ES-I3 (cell line): ENCODE measurements around the gene SEMA6D.

Experiments used
- H3K36me3 ChIP-seq: 2 replicates; pipeline ENCODE4 v1.6.1; 2013; ENCODE audit warnings: mild to moderate bottlenecking, low read length, control low read depth, moderate library complexity; ENCODE audit not compliant: insufficient read depth
- H3K4me1 ChIP-seq: 2 replicates; pipeline ENCODE4 v1.6.1; 2013; ENCODE audit warnings: mild to moderate bottlenecking, control low read depth, low read length; ENCODE audit not compliant: insufficient read depth
- H3K9ac ChIP-seq: 2 replicates; pipeline ENCODE4 v1.6.1; 2013; ENCODE audit warnings: low read depth, mild to moderate bottlenecking, low read length, moderate library complexity
- H3K9me3 ChIP-seq: 2 replicates; pipeline ENCODE4 v1.6.1; 2013; ENCODE audit warnings: mild to moderate bottlenecking, low read length, moderate library complexity; ENCODE audit not compliant: control insufficient read depth, insufficient read depth

The SEMA6D gene

DNA sequence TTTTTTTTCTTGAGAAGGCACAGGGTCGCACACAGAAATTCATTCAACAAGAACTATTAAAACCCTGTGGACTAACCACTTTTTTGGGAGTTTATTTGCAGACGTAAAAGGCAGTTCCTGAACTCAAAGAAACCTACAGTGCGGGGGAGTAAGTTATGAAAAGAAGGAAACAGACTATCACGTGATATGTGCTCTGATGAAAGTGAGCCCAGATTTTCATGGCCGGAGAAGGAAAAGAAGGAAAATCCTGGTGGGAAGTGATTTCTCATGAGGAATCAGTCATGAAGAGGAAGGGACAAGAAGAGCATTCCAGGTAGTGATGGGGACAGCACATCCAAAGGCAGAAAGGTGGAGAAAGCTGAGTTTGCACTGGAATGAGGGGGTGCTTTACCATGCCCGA, 26.1 kb downstream of the SEMA6D start:
- Histone ChIP-seq H3K36me3 (no peaks in the 10 kb centered on the region), H3K9ac (no peak overlapping the region), H3K4me1 (peaks cover 6% of the 10 kb centered on the region), H3K9me3 (no peaks in the 10 kb centered on the region)

DNA sequence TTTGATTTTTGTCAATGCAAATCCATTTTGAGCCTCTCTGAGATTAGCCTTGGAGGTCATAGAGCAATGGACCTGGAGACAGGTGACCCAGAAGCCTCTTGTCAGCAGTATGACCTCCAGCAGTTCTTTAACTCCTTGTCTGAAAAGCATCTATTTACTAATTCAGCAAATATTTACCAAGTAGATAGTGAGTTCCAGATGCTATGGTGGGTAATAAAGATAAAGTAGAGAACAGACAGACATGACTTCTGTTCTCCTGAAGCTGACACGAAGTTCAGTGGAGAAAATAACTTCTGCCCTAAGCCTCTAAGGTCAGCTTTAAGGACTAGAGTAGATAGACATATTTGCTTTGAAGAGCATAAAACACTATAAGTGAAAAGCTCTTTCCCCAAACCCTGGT, 26.6 kb downstream of the SEMA6D start:
- Histone ChIP-seq H3K4me1 (peaks cover 6% of the 10 kb centered on the region), H3K9me3 (no peaks in the 10 kb centered on the region), H3K36me3 (no peaks in the 10 kb centered on the region), H3K9ac (no peak overlapping the region)

DNA sequence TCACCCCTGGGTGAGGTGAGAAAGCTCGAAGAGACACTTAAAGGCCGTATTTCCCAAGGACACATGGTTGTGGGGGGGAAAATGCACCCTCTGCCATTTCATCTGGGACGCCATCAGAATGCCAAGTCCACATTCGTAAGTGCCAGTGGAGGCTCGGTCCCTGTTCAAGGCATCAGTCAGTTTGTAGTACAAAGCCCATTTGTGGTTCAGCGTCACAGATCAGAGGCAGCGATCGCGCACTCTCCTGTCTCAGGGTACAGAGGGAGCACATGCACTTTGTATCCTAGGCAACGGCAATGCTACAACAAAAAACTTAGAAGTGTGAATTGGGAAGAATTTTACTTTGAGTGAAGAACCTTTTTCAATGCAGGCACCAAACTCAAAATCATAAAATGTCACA, 27.2 kb downstream of the SEMA6D start:
- H3K4me1 ChIP-seq: peaks cover 6% of the 10 kb centered on the region
- H3K36me3 ChIP-seq: no peaks in the 10 kb centered on the region
- H3K9me3 ChIP-seq: no peaks in the 10 kb centered on the region
- H3K9ac ChIP-seq: no peak overlapping the region

DNA sequence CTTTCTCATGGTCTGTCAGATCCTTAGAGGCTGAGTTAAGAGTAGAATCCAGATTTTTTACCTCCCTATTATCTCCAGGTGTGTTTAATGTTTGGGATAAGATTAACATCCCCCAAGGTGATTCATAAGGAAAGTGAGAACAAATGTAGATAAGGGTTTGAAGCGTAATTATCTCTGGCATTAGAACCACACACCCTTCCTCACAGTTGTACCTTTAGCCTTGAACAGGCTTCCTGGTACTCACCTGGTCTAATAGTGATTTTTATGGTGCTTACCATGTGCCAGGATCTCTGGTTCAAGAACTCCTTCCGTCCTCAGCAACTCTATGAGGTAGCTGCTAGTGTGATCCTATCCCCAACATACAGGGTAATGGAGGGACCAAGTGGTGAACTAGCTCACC, 27.7 kb downstream of the SEMA6D start:
- no peak overlapping the region for H3K9ac ChIP-seq

DNA sequence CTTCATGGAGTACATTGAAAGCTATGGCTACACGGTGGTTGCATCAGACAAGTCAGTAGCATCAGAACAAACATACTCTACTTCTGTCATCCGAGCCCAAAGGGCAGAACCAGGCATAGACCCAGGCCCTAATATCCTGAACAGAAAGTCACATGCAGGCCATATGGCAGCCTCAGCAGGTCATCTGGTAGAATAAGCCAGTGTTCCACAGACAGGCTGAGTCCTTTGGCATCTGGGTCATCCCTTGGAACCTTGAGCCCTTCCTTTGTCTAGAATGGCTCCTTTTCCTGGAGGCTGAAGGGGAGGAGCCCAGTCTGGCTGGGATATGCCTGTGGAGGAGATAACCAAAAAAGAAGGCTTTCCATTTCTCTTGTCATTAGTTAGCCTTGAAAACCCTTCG, 29.2 kb downstream of the SEMA6D start:
- H3K9me3 ChIP-seq: no peaks in the 10 kb centered on the region
- no peaks in the 10 kb centered on the region for H3K36me3 ChIP-seq
- H3K4me1 ChIP-seq: peaks cover 16% of the 10 kb centered on the region
- no peak overlapping the region for H3K9ac ChIP-seq

More for the DNA sequence above, 27.7 kb downstream of the SEMA6D start:
- H3K9me3 ChIP-seq: no peaks in the 10 kb centered on the region
- H3K4me1 ChIP-seq: peaks cover 6% of the 10 kb centered on the region
- H3K36me3 ChIP-seq: no peaks in the 10 kb centered on the region

DNA sequence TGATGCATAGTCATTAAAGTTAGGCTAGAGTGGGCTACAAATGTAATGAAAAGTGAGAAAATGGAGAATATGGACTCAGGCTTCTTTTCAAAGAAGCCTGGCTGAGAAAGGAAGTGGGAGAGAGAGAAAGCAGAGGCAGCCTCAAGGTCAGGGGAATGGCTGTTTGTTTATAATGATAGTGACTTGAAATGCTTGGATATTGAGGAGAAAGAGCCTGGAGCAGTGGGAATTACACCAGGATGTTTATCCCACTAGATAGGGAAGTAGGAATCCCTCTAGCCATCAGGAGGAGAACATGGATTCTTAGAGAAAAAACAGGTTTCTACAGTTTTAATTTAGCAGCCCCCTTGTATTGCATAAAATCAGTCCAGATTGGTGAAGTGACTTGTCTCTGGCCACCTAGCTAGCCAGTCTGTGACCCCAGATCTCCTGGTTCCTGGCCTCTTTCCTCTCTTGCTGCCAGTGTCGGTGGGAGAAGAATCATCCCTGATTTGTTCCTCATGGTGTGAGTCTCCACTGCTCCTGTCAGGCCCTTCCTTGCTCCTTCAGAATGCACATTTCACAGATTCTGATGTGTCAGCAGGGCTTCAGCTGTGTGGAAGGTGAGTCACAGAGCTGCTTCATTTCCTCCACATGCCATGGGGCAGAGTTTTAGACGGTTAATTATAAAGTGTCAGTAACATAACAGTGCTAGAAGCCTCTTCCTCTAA, 32.9 kb downstream of the SEMA6D start:
- Histone ChIP-seq H3K36me3 (no peaks in the 10 kb centered on the region), H3K9ac (no peak overlapping the region), H3K9me3 (peaks cover 9% of the 10 kb centered on the region), H3K4me1 (peaks cover 10% of the 10 kb centered on the region)

DNA sequence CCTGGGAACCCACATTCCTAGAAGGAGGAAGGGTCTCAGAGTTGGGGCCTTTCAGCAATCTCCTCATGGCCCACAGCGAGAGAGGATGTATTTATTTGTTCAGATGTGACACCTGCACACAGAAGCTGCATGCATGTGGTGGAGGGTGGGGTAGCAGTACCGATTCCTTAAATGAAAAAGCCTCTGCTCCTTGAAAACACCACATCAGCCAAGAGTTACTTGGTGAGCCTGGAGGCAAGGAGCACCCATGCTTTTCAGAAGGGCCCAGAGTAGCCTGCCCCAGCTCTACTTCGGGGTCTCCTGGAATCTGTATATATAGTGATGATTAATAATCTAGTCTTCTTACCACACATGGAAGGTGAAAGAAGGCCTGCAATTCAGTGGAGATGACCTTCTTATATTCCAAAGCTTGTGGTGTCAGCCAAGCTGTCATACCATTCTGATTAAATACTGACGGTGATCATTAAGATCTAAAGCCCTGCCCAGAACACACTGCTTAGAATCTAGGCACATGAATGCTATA, 33.5 kb downstream of the SEMA6D start:
- H3K36me3 ChIP-seq: no peaks in the 10 kb centered on the region
- peaks cover 12% of the 10 kb centered on the region for H3K9me3 ChIP-seq
- peaks cover 10% of the 10 kb centered on the region for H3K4me1 ChIP-seq
- H3K9ac ChIP-seq: no peak overlapping the region

DNA sequence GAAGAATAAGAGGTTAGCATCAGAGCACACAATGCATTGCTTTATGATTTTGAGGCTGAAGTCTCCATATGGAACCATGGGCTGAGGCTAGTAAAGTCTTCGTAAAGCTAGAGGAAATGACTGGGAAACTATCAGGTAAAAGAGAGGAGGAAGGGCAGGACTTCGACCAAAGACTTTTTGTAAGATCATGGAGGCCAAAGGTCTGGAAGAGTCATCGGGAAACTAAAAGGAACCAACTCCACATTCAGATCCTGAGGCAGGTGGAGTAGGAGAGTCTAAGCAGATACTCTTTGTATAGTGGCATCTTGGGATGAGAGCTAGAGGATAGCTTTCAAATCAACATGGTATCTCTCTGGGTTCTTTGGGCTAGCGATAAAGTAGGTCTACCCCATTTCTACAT, 36.3 kb downstream of the SEMA6D start:
- Histone ChIP-seq H3K9me3 (peaks cover 12% of the 10 kb centered on the region), H3K9ac (no peak overlapping the region), H3K36me3 (no peaks in the 10 kb centered on the region), H3K4me1 (peaks cover 10% of the 10 kb centered on the region)

DNA sequence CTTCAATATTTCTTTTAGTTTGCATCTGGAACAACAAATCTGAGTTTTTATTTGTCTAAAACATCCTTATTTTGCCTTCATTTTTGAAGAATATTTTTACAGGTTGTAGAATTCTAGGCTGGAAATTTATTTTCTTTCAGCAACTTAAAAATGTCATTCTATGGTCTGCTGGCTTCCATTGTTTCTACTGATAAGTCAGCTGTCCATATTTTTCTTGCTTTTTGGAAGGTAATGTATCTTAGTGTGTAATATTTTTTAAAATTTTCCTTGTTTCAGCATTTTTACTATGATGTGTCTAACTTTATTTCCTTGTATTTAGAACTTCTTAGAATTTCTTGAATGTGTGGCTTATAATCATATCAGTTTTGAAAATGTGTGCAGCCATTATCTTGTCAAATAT, 37.0 kb downstream of the SEMA6D start:
- peaks cover 12% of the 10 kb centered on the region for H3K9me3 ChIP-seq
- H3K36me3 ChIP-seq: no peaks in the 10 kb centered on the region
- H3K4me1 ChIP-seq: peaks cover 10% of the 10 kb centered on the region
- H3K9ac ChIP-seq: no peak overlapping the region

DNA sequence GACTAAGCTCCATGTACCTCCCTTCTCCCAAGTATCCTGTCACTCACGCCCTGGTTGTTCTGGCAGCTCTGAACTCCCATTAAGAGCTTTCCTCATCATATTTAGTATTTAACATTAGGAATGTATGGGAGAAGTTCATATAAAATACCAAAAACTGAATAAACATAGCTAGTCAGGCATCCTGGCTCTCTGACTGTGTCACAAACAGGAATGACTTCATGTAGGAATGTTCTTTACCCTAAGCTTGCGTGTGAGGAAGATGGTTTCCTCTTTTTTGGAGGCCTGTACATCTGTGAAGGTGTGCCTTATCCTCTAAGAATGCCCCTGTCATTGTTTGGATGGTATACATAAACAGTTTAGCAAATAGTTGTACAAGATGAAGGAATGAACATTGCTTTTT, 38.6 kb downstream of the SEMA6D start:
- no peaks in the 10 kb centered on the region for H3K36me3 ChIP-seq
- no peak overlapping the region for H3K9ac ChIP-seq
- peaks cover under 1% of the 10 kb centered on the region; the same call in 1 of the 2 replicates for H3K4me1 ChIP-seq
- H3K9me3 ChIP-seq: peaks cover 12% of the 10 kb centered on the region

DNA sequence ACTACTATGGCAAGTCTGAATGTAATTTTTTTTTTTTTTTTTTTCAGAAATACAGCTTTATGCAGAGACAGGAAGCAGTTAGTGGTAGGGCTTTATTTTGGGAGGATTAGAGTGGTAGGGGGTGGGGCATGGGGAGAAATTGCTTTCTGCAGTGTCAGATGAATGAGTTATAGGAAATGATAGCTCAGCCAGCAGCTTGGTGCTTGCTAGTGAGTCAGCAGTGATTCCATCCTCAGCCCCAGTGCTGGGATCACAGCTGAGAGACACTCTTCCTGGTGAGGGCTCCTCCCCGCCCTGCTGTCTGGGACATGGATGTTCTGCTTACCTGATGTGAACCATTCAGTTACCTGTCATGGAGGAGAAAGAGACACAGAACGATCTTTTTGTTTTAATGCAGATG, 39.6 kb downstream of the SEMA6D start:
- H3K4me1 ChIP-seq: no peaks in the 10 kb centered on the region
- no peak overlapping the region for H3K9ac ChIP-seq
- no peaks in the 10 kb centered on the region for H3K36me3 ChIP-seq
- peaks cover 12% of the 10 kb centered on the region for H3K9me3 ChIP-seq

DNA sequence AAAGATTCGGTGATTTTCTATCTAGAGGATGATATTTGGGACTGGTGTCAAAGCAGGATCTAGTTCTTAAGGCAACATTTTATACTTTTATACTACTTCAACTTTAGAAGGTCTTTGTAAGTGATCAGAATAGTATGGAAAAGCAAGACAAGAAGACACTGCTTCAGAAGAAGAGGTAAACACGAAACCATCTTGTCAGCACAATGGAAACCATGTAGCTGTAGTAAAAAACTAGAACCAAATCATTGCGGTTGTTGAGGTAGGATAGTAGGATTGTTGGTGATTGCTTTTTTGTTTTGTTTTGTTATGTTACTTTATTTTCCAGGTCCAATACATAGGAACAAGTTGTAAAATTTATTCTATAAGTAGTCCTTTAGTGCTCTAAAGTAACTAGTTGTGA, 40.0 kb downstream of the SEMA6D start:
- Histone ChIP-seq H3K4me1 (no peaks in the 10 kb centered on the region), H3K36me3 (no peaks in the 10 kb centered on the region), H3K9ac (no peak overlapping the region), H3K9me3 (peaks cover 12% of the 10 kb centered on the region)

DNA sequence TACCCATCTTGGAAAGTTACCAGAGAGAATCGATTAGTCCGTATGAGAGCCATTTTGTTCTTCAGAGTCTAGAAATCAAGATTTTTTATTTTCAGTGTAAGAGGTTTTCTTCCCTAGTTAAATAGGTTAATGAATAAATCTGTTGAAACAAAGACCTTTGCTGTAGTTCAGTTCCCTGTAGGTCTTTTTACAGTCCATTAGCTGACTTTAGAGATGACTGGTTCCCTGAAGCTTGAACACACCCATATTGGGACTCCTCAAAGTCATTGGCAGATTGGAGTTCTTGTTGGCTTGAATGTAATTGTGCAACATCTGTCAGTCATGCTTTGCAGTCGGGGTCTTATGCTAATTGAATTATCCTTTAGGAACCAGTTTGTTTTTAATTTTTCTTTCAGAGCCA, 45.3 kb downstream of the SEMA6D start:
- H3K4me1 ChIP-seq: no peaks in the 10 kb centered on the region
- H3K9ac ChIP-seq: no peak overlapping the region
- H3K9me3 ChIP-seq: no peaks in the 10 kb centered on the region
- no peaks in the 10 kb centered on the region for H3K36me3 ChIP-seq

DNA sequence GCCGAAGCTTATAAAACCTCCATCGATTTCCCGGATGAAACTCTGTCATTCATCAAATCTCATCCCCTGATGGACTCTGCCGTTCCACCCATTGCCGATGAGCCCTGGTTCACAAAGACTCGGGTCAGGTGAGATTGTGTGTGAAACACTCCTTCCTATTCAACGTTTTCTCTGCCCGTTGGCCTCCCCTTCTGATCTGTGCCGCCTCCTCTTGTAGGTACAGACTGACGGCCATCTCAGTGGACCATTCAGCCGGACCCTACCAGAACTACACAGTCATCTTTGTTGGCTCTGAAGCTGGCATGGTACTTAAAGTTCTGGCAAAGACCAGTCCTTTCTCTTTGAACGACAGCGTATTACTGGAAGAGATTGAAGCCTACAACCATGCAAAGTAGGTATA, 47.4 kb downstream of the SEMA6D start:
- H3K4me1 ChIP-seq: no peaks in the 10 kb centered on the region
- no peaks in the 10 kb centered on the region for H3K36me3 ChIP-seq
- H3K9me3 ChIP-seq: no peaks in the 10 kb centered on the region
- H3K9ac ChIP-seq: no peak overlapping the region

DNA sequence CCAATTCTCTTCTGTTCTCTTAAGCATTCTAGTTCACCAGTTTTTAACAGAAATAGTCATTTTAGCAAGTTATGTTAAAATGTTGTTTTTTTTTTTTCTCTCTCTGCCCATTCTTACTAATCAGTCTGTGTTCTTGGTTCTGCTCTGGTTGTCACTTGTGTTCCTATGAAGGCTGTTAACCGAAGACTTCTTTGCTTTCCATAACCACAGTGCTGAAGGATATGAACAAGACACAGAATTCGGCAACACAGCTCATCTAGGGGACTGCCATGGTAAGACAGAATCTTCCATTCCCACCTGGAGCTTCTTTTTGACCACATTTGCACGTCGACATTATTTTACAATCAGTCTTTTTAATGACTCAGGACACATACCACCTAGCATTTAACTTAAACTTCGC, 49.1 kb downstream of the SEMA6D start:
- no peaks in the 10 kb centered on the region for H3K36me3 ChIP-seq
- H3K9ac ChIP-seq: no peak overlapping the region
- H3K9me3 ChIP-seq: no peaks in the 10 kb centered on the region
- H3K4me1 ChIP-seq: no peaks in the 10 kb centered on the region
